Ascending aorta (tissue), 2 donors: ENCODE measurements around the gene ELFN1. TPM values are rescaled to one million over a fixed set of nuclear protein-coding genes. Genes with fewer than 3 reads are reported as not detected.

ENCODE experiments used
- DNase-seq, 2 donors: peaks; one replicate each; pipeline ENCODE4 v3.0.0-alpha.2; 2019; ENCODE audit warnings: low spot score in 2 of 2
- H3K27ac ChIP-seq, 2 donors: fragments of 200-600 bp; sonication (generic); one replicate each; pipeline ENCODE4 v1.5.1; 2016 to 2017; ENCODE audit warnings: mild to moderate bottlenecking in 1 of 2
- H3K27me3 ChIP-seq: fragments of 200-600 bp; sonication (generic); one replicate; pipeline ENCODE4 v1.5.1; 2017
- H3K36me3 ChIP-seq, 2 donors: fragments of 200-600 bp; sonication (generic); one replicate each; pipeline ENCODE4 v1.5.1; 2016
- H3K4me1 ChIP-seq, 2 donors: fragments of 200-600 bp; sonication (generic); one replicate each; pipeline ENCODE4 v1.5.1; 2016 to 2017; ENCODE audit warnings: mild to moderate bottlenecking in 1 of 2
- H3K4me3 ChIP-seq, 2 donors: fragments of 200-600 bp; sonication (generic); one replicate each; pipeline ENCODE4 v1.5.1; 2016 to 2017; ENCODE audit warnings: mild to moderate bottlenecking in 1 of 2
- H3K9me3 ChIP-seq, 2 donors: fragments of 200-600 bp; sonication (generic); one replicate each; pipeline ENCODE4 v1.5.1; 2016
- intact Hi-C: fragments of 100-400 bp; cut with DNase I; formaldehyde crosslinking; loops from one replicate; pipeline ENCODE4 v1.15.1; 2023
- total RNA-seq: library from RNA; depleted of rRNA; stranded (reverse); fragments of >200 nt; gene quantifications from one replicate; pipeline ENCODE4 v1.1.0, GENCODE V29; 2016
- TF ChIP-seq, protein P1 (sequence below), 3 experiments: fragments of 200-600 bp in 2 of 3; fragments of 450-650 bp in 1 of 3; sonication (generic) in 2 of 3; IDR thresholded peaks; one replicate each; pipeline ENCODE4 v1.5.1; 2016 to 2019; ENCODE audit warnings: antibody characterized with exemption in 3 of 3, mild to moderate bottlenecking in 1 of 3, moderate library complexity in 1 of 3

ELFN1 gene
- total RNA-seq, 1 donor from 2014 or later: 7.3 TPM

DNA sequence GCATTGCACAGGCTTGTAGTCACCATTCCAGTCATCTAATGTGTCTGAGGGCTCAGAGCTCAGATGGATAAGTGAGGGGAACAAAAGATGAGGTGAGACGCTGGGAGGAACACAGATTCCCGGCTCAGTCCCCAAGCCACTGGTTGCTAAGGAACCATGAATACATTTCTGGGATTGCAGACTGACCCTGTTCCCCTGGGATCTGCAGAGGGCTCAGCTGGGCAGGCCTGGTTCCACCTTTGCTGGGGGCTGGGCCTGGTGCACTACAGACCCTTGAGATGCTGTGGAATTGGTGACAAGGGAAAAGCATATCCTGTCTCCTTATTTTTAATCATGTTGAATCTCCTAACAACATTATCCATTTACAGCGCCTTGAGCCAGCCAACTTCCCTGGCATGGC, 19.2 kb downstream of the ELFN1 start:
- Histone ChIP-seq H3K27me3 (no peaks in the 10 kb centered on the region), H3K36me3 (no peaks in the 10 kb centered on the region), H3K4me1 (peaks cover 0 to 6% of the 10 kb centered on the region in 2 donors), H3K4me3 (no peak overlapping the region), H3K27ac (no peak overlapping the region), H3K9me3 (peaks cover 6 to 11% of the 10 kb centered on the region in 2 donors)
- intact Hi-C loops: no loop called here
- TF ChIP-seq, protein P1, sequence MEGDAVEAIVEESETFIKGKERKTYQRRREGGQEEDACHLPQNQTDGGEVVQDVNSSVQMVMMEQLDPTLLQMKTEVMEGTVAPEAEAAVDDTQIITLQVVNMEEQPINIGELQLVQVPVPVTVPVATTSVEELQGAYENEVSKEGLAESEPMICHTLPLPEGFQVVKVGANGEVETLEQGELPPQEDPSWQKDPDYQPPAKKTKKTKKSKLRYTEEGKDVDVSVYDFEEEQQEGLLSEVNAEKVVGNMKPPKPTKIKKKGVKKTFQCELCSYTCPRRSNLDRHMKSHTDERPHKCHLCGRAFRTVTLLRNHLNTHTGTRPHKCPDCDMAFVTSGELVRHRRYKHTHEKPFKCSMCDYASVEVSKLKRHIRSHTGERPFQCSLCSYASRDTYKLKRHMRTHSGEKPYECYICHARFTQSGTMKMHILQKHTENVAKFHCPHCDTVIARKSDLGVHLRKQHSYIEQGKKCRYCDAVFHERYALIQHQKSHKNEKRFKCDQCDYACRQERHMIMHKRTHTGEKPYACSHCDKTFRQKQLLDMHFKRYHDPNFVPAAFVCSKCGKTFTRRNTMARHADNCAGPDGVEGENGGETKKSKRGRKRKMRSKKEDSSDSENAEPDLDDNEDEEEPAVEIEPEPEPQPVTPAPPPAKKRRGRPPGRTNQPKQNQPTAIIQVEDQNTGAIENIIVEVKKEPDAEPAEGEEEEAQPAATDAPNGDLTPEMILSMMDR (IDR thresholded peaks at IDR 0.05): no peak
- DNase-seq: peak in 1 of 2 donors; percentile 2

DNA sequence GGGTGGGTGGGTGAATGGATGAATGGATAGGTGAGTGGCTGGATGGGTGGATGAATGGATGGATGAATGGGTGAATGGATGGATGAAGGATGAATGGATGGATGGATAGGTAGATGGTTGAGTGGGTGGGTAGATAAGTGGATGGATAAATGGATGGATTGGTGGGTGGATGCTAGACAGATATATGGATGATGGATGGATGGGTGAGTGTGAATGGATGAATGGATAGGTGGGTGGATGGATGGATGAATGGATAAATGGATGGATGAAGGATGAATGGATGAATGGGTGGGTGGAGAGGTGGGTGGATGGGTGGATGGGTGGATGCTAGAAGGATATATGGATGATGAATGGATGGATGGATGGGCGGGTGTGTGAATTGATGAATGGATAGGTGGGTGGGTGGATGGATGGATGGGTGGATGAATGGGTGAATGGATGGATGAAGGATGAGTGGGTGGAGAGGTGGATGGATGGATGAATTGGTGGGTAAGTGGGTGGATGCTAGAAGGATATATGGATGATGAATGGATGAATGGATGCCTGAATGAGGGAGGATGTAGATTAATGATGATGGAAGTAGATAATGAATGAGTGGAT, 20.4 kb downstream of the ELFN1 start:
- TF ChIP-seq, protein P1 (IDR thresholded peaks at IDR 0.05): no peak
- DNase-seq: peak; percentile 1 to 4
- Histone ChIP-seq H3K36me3 (no peaks in the 10 kb centered on the region), H3K27me3 (no peaks in the 10 kb centered on the region), H3K4me1 (peaks cover 0 to 6% of the 10 kb centered on the region in 2 donors), H3K9me3 (peaks cover 0 to 2% of the 10 kb centered on the region in 2 donors), H3K27ac (no peak overlapping the region), H3K4me3 (no peak overlapping the region)
- intact Hi-C loops: no loop called here

DNA sequence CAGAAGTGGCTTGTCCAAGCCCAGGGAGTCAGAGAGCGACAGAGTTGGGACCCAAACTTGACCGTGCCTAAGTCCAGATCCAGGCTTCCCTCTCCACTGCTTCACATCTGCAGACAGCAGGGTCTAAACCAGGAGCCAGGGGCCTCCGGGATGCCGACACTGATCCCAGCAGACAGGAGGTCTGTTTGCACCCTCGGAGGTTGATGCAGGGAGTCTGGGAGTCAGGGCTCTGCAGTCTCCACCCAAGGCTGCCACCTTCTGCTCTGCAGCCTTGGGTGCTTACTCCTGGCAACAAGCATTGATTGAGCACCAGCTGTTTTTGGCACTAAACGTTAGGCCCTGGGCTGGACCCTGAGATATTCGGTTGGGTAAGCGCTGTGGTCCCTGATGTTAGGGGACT, 21.0 kb downstream of the ELFN1 start:
- intact Hi-C loops: no loop called here
- H3K4me1 ChIP-seq: peaks cover 0 to 6% of the 10 kb centered on the region in 2 donors
- H3K4me3 ChIP-seq: no peak overlapping the region
- TF ChIP-seq, protein P1 (IDR thresholded peaks at IDR 0.05): no peak
- H3K27ac ChIP-seq: peak overlapping the region; percentile 41 to 46
- H3K36me3 ChIP-seq: no peaks in the 10 kb centered on the region
- H3K9me3 ChIP-seq: no peaks in the 10 kb centered on the region
- no peaks in the 10 kb centered on the region for H3K27me3 ChIP-seq
- peak in 1 of 2 donors; percentile 45 for DNase-seq

DNA sequence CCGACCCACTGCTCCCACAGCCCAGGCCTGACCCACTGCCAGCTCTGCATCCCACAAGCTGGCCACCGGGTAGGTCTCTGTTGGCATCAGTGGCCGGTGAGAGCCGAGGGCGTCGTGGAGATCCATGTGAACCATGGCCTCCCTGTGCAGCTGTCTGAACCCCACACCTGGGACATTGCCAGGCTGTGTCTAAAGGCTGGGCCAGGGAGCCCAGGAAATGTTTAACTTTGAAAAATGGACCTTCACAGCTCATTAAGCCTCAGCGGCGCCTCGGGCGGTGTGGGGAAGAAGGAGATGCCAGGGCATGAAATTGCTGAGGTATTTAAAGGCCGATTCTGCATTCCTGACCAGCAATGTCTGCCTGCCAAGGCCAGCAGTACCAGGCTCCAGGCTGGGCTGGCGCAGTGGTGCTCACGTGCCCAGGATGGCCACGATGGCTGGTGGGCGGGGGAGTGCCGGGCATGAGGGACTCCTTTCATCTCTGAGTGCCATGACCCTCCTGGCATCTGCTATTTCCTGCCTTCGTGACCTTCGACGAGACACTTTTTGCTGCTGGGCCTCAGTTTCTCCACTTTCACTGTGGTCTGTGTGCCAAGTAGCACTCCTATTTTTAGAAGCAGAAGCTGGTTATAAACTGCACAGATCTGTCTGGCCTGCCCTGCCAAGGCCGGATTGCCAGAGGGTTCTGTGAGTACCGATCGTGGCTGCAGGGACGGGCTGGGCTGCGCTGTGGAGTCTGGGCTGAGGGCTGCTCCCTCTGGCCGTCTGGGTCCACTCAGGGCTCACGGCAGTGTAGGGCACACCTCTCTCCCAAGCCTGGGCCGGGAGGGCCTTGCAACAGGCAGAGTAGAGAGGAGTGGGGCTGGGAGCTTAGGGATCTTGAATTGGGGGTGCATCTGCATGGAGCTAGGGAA, 21.8 kb downstream of the ELFN1 start:
- TF ChIP-seq, protein P1 (IDR thresholded peaks at IDR 0.05): no peak
- intact Hi-C loops: no loop called here
- no peaks in the 10 kb centered on the region for H3K9me3 ChIP-seq
- DNase-seq: peak; percentile 9 to 71
- no peaks in the 10 kb centered on the region for H3K36me3 ChIP-seq
- no peaks in the 10 kb centered on the region for H3K27me3 ChIP-seq
- peak overlapping the region in 1 of 2 donors; percentile 10 for H3K4me3 ChIP-seq
- peak overlapping the region; percentile 41 to 46 for H3K27ac ChIP-seq
- H3K4me1 ChIP-seq: peaks cover 0 to 6% of the 10 kb centered on the region in 2 donors

DNA sequence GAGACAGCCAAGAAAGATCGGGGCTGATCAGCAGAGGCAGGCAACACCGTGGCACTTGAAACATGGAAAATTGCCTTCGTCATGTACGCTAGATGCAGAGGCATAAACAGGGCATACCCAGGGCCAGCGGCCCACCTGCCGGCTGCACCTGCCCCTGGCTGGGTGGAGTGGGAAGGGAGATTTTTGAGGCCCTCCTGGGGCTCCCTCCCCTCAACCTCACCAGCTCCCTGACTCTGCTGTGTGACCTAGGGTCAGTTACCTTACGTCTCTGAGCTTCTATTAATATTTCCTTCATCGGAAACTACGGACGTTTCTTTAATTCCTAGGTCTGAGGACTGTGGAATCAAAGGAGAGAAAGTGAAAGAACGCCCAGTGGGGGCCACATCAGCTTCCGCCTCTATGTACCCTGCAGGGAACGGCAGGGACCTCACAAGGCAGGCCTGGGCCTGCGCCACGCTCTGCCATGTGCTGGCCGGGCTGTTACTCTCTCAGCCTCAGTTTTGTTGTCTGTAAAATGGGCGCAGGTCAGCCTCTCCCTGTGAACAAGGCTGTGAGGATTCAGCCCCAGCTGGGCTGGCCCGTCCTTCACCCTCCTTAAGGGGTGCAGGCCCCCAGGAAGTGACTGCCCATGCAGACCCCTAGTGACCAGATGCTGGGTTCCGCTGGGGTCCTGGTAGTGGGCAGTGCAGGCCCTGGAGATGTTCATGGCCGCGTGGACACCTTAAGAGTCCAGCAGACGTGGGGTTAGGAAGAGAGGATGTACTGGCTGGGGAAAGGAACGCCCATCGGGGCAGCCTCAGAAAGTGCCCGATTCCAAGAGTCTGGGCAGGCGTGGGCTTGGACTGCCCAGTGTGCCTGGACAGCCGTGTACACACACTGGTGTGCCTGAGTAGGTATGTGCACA, 22.7 kb downstream of the ELFN1 start:
- H3K4me3 ChIP-seq: peak overlapping the region in 1 of 2 donors; percentile 10
- no peaks in the 10 kb centered on the region for H3K27me3 ChIP-seq
- intact Hi-C loops: no loop called here
- H3K27ac ChIP-seq: no peak overlapping the region
- peaks cover 0 to 6% of the 10 kb centered on the region in 2 donors for H3K4me1 ChIP-seq
- TF ChIP-seq, protein P1 (IDR thresholded peaks at IDR 0.05): no peak
- DNase-seq: peak; percentile 3 to 40
- no peaks in the 10 kb centered on the region for H3K9me3 ChIP-seq
- no peaks in the 10 kb centered on the region for H3K36me3 ChIP-seq
